GM12865 (cell line): ENCODE measurements around the gene NAPA.

Experiments
- DNase-seq: peaks from one replicate; pipeline ENCODE4 v3.0.0; 2010; ENCODE audit warnings: low read depth
- H3K4me3 ChIP-seq: 2 replicates; pipeline ENCODE4 v1.5.1; 2011; ENCODE audit warnings: mild to moderate bottlenecking, low read depth, low read length, control low read depth
- CTCF ChIP-seq: IDR thresholded peaks from 2 replicates; pipeline ENCODE4 v1.5.1; 2011; ENCODE audit warnings: low read length, control low read depth, low read depth, inconsistent platforms; ENCODE audit not compliant: insufficient read depth; ENCODE audit errors: missing control alignments

The NAPA gene

GRCh38 chr19:47526798-47527197, 11.9 kb upstream of the NAPA start:
- no peak for TF ChIP-seq CTCF
- no peak overlapping the region for H3K4me3 ChIP-seq
- no peak for DNase-seq

- H3K4me3 ChIP-seq, result no peak overlapping the region
- peak; percentile 28 for DNase-seq
- no peak for TF ChIP-seq CTCF
Measured at GRCh38 chr19:47523473-47523872, 8.6 kb upstream of the NAPA start.

- no peak for DNase-seq
- TF ChIP-seq CTCF, result no peak
- no peak overlapping the region for H3K4me3 ChIP-seq
Measured at GRCh38 chr19:47521473-47522180, 6.8 kb upstream of the NAPA start.

GRCh38 chr19:47520839-47521238, 6.0 kb upstream of the NAPA start:
- no peak overlapping the region for H3K4me3 ChIP-seq
- no peak for DNase-seq
- no peak for TF ChIP-seq CTCF

GRCh38 chr19:47520343-47520806, 5.5 kb upstream of the NAPA start:
- no peak overlapping the region for H3K4me3 ChIP-seq
- no peak for DNase-seq
- TF ChIP-seq CTCF, result no peak

- no peak for TF ChIP-seq CTCF
- no peak overlapping the region for H3K4me3 ChIP-seq
- no peak for DNase-seq
Measured at GRCh38 chr19:47518854-47519253, 4.0 kb upstream of the NAPA start.

- H3K4me3 ChIP-seq, result no peak overlapping the region
- DNase-seq, result peak; percentile 96
- no peak for TF ChIP-seq CTCF
Measured at GRCh38 chr19:47518139-47518538, 3.3 kb upstream of the NAPA start.
